Activated CD8-positive, alpha-beta memory T cell treated with anti-CD3 and anti-CD28 coated beads for 48 hours (primary cell): ENCODE measurements around the gene PEPD.
A peak's percentile ranks its signal among the peaks of the same experiment; 100 is the strongest.

ENCODE experiments used
- DNase-seq, 3 experiments: peaks; one replicate each; pipeline ENCODE4 v3.0.0-alpha.2; 2020; ENCODE audit warnings: low read depth in 2 of 3, low spot score in 2 of 3

The PEPD gene

GRCh38 chr19:33387351-33388230, 134.0 kb downstream of the PEPD start:
- no peak for DNase-seq

GRCh38 chr19:33386361-33386858, 135.2 kb downstream of the PEPD start:
- no peak for DNase-seq

DNA sequence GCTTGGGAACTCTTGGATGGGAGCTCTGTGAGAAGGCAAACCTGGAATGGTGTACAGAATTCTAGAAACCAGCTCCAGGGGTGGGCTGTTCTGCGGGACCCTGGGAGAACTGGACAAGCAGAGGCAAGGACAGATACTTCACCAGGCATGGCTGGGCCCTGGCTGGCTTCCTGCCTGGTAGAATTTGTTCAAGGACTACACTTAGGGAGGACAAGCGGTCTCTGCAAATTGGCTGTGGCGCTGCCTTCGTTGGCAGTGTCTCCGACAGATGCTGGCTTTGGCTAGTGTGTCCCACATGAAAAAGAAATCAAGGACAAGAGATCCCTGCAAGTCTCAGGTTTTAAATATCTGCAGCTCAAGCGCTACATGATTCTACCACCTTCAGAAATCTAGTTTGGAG, 135.6 kb downstream of the PEPD start:
- no peak for DNase-seq

DNA sequence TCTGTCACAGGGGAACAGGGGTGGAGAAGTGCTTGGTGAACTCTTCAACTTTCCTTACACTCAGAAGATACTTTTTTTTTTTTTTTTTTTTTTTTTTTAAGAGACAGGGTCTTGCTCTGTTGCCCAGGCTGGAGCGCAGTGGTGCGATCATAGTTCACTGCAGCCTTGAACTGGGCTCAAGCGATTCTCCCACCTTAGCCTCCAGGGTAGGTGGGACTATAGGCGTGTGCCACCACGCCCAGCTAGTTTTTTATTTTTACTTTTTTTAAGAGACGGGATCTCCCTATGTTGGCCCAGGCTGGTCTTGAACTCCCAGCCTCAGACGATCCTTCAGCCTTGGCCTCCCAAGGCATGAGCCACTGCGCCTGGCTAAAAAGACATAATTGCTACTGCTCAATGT, 136.6 kb downstream of the PEPD start:
- DNase-seq = no peak

- no peak for DNase-seq
These were observed 137.8 kb downstream of the PEPD start for GRCh38 chr19:33383720-33384292.

DNA sequence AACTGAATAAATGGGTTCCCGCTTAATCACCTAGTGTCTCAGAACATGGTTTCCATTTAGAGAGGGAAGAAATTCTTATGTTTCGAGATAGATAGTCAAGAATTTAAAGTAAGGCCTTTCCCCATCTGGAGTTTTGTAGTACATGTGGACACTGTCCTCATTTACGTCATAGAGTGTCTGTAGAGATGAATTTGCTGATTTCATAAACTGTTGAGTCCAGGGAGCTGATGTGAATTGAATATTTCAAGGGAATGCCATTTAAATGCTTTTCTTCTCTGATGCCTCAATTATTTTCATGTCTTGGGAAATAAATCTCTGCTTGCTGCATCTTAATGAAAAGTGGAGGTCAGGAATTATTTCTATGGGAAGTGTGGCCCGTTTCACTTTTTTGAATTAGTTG, 138.6 kb downstream of the PEPD start:
- no peak for DNase-seq

- DNase-seq = no peak
These were observed 139.6 kb downstream of the PEPD start for GRCh38 chr19:33382006-33382405.

DNA sequence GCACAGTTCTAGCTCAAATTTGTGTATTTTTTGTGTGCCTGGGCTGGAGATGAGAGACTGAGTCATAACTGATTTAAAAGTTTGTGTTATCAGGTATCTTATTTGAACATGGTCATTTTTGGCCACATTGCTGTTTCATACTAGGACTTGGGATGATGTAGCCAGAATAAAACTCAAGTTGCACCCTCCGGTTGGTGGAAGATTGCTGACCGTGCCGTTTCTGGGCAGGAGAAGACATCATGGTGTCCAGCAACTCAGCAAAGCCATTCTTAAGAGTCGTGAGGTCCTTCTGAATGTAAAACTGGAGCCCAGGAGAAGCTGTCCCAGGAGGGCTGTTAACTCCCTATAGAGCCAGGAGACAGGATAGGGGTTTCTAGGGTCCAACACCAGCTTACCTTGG, 140.5 kb downstream of the PEPD start:
- no peak for DNase-seq

GRCh38 chr19:33379151-33379829, 142.3 kb downstream of the PEPD start:
- DNase-seq = no peak

DNA sequence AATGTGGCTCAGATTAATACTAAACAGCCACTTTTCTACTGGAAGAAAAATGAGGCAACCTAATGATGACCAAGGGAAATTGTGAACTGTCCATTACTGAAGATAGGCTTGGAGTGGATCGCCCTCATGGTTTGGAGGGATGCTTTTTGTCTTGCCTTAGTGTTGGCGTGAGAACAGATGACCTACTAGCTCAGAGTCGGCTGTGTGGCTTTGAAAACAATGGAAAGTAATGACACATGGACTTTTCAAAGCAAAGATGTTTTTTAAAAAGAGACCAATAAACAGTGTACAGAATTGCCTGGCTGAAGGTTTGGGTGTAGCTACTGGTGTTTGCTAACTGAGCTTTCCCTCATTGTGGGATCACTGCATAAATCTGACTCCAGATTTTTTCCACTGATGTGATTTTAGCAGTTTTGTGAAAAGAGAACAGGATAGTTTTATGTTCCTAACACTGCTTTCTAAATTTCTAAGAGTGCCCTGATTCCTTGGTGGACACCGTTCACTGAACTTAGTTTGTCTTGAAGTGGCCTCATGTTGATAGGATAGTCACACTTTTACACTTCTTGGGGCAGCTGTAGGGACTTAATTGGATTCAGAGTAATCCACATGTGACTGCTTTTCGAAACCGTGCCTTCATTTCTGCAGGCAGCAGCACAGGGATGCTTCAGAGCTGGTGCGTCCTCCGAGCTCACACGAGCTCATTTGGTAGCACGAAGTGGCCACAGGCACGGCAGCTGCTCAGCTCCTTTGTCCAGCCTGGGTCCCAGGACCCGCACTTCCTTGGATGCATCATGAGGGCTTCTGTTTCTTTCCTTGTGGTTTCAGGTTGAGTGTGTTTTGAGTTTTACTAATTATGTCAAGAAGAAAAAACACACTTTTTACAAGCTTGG, 143.8 kb downstream of the PEPD start:
- DNase-seq = no peak

DNA sequence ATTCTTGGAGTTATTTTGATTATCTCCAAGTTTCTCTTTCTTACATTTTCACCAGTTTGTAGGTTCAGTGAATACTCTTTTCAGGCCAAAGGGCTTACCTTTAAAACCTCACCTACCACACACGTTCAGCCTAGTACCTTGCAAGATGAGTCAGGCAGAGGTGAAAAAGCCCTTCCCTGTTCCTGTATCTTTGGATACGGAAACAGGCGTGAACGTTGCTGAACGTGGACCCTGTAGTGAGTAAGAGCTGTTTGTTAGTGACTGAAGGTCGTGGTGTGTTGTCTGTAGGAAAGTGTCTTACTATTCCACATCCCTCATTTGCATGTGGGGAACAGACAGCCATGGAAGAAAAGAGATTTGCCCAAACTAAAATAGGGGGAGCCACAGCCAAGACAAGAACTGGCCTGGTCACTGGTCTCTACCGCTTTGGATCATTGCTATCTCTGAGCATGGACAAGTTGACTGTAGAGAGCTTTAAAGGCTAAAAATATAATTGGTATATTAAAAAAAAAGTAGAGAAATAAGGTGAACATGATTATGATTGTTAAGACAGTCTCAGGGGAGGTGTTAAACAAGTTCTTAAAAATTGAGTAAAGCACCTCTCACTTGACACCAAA, 144.5 kb downstream of the PEPD start:
- DNase-seq = no peak

DNA sequence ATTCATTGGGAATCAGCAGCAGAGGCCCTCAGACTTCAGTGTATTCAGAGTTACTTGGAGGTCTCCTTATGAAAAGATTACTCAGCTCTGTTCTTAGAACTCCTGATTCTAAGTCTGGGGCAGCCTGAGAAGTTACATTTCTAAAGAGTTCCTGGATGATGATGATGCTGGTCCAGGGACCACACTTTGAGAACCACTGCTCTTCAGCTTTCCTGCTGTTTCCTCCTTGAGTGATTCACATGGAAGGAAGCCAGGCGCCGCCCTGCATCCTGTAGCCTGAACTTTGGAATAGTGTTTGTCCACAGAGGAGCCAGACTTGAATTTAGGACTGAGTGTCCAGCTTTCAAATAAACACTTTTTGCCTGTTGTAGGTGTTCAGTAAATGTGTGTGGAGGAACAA, 145.2 kb downstream of the PEPD start:
- DNase-seq = no peak

DNA sequence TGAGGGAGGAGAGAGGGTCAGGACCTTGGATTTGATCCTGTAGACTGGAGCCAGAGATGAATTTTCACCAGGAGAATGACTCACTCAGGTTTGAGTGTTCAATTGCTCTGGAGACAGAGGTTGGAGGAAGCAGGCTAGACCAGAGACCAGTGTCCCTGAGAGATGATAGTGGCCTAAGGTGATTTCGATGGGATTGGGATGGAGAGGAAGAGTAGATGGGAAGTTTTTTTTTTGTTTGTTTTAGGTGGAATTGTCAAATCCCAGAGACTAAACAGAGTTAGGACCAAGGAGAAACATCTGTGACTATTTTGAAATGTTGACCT, 145.8 kb downstream of the PEPD start:
- no peak for DNase-seq

DNA sequence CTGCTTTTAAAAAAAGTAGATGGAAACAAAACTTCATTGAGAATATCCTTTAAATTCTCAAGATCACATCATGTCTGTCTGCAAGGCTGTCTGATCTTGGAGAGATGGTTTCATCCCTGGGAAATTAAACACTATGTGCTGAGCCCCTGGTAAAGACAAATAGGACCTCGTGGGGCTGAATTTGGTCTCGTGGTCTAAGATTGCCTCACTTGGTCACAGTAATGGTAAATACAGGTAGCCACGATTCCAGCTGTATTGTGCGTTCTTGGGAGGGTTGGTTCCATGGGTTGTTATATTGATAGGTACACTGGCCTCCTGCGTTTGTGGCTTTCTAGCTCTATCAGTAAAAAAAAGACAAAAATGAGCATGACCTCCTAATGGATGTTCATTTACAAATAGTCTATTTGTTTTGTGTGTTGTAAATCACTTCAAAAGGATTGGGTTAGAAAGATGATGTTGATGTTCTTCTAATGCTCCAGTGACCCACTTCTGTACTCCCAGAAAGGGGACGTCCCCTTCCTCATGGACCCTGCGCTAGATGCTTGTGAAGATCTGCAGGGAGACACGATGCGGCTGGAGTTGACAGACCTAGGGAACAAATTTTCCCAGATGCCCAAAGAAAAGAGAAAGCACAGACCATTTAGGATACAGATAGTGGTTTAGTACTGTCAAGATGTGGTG, 146.3 kb downstream of the PEPD start:
- DNase-seq = no peak

- peak in 1 of 3 experiments; percentile 21 for DNase-seq
These were observed 147.3 kb downstream of the PEPD start for GRCh38 chr19:33374236-33374714.

- peak; percentile 90 to 92 (median 92) for DNase-seq
These were observed 147.9 kb downstream of the PEPD start, which contains the start of gene CEBPG for GRCh38 chr19:33373453-33374235. Gene CEBPG, plus strand, starts transcription at chr19:33373709. Its CDS starts 5,531 bp downstream, at chr19:33379240.

GRCh38 chr19:33370783-33371182, 150.8 kb downstream of the PEPD start:
- no peak for DNase-seq

- no peak for DNase-seq
These were observed 153.3 kb downstream of the PEPD start for GRCh38 chr19:33368074-33368864.
